Stimulated activated effector memory CD8-positive, alpha-beta T cell treated with anti-CD3 and anti-CD28 coated beads, Interleukin-12 subunit alpha, Interleukin-12 subunit beta, amount 100 ng/mL, for 72 hours (primary cell): Measurements from ENCODE around the gene ITPR3.
A peak's percentile ranks its signal among the peaks of the same experiment; 100 is the strongest.

Experiments
- ATAC-seq: fragments of 150-1000 bp; cut with Tn5 transposase; 2 replicates; pipeline ENCODE4 v1.10.0; 2021
- DNase-seq, 2 donors: peaks; one replicate each; pipeline ENCODE4 v3.0.0; 2021 to 2022; ENCODE audit warnings: low spot score in 2 of 2
- H3K27ac Mint-ChIP-seq: one replicate; pipeline ENCODE4 v1.8.0; 2022; ENCODE audit warnings: mild to moderate bottlenecking, mixed read lengths
- H3K36me3 Mint-ChIP-seq: one replicate; pipeline ENCODE4 v1.8.0; 2022; ENCODE audit warnings: mild to moderate bottlenecking, mixed read lengths
- H3K4me1 Mint-ChIP-seq: one replicate; pipeline ENCODE4 v1.8.0; 2022; ENCODE audit warnings: mixed read lengths
- H3K4me3 Mint-ChIP-seq: one replicate; pipeline ENCODE4 v1.8.0; 2022; ENCODE audit warnings: mild to moderate bottlenecking, mixed read lengths
- H3K9me3 Mint-ChIP-seq: one replicate; pipeline ENCODE4 v1.8.0; 2022; ENCODE audit warnings: mixed read lengths

The ITPR3 gene

GRCh38 chr6:33600761-33601160 lies 20.4 kb upstream of the ITPR3 start:
- Mint-ChIP-seq H3K4me3 (no peak overlapping the region), H3K9me3 (peaks cover 3% of the 10 kb centered on the region), H3K4me1 (peaks cover 8% of the 10 kb centered on the region), H3K36me3 (no peaks in the 10 kb centered on the region), H3K27ac (no peak overlapping the region)
- no peak for ATAC-seq
- no peak for DNase-seq

GRCh38 chr6:33602180-33602579 lies 18.9 kb upstream of the ITPR3 start:
- no peaks in the 10 kb centered on the region for H3K36me3 Mint-ChIP-seq
- DNase-seq (no peak), ATAC-seq (no peak)
- peaks cover 3% of the 10 kb centered on the region for H3K9me3 Mint-ChIP-seq
- H3K4me1 Mint-ChIP-seq, result peaks cover under 1% of the 10 kb centered on the region
- no peak overlapping the region for H3K27ac Mint-ChIP-seq
- H3K4me3 Mint-ChIP-seq, result no peak overlapping the region

GRCh38 chr6:33604941-33605854 lies 15.9 kb upstream of the ITPR3 start:
- no peak for DNase-seq
- ATAC-seq, result no peak
- no peak overlapping the region for H3K27ac Mint-ChIP-seq
- no peak overlapping the region for H3K4me3 Mint-ChIP-seq
- no peaks in the 10 kb centered on the region for H3K36me3 Mint-ChIP-seq
- H3K9me3 Mint-ChIP-seq, result peaks cover 3% of the 10 kb centered on the region
- H3K4me1 Mint-ChIP-seq, result no peaks in the 10 kb centered on the region

GRCh38 chr6:33606642-33607041 lies 14.5 kb upstream of the ITPR3 start:
- H3K4me3 Mint-ChIP-seq, result no peak overlapping the region
- peaks cover 3% of the 10 kb centered on the region for H3K9me3 Mint-ChIP-seq
- H3K4me1 Mint-ChIP-seq, result no peaks in the 10 kb centered on the region
- DNase-seq (no peak), ATAC-seq (no peak)
- no peaks in the 10 kb centered on the region for H3K36me3 Mint-ChIP-seq
- no peak overlapping the region for H3K27ac Mint-ChIP-seq

GRCh38 chr6:33607126-33607783 lies 13.9 kb upstream of the ITPR3 start:
- H3K4me3 Mint-ChIP-seq, result no peak overlapping the region
- no peak for DNase-seq
- ATAC-seq, result no peak

GRCh38 chr6:33607784-33608161 lies 13.3 kb upstream of the ITPR3 start:
- no peak overlapping the region for H3K4me3 Mint-ChIP-seq
- peak; percentile 79 for ATAC-seq
- peaks cover 3% of the 10 kb centered on the region for H3K9me3 Mint-ChIP-seq
- H3K27ac Mint-ChIP-seq, result no peak overlapping the region
- no peaks in the 10 kb centered on the region for H3K36me3 Mint-ChIP-seq
- H3K4me1 Mint-ChIP-seq, result no peaks in the 10 kb centered on the region
- DNase-seq, result no peak

More at GRCh38 chr6:33607126-33607783, 13.9 kb upstream of the ITPR3 start:
- Mint-ChIP-seq H3K27ac (no peak overlapping the region), H3K9me3 (peaks cover 3% of the 10 kb centered on the region), H3K4me1 (no peaks in the 10 kb centered on the region), H3K36me3 (no peaks in the 10 kb centered on the region)

- Mint-ChIP-seq H3K9me3 (peaks cover 3% of the 10 kb centered on the region), H3K36me3 (no peaks in the 10 kb centered on the region), H3K4me3 (no peak overlapping the region), H3K4me1 (no peaks in the 10 kb centered on the region), H3K27ac (no peak overlapping the region)
- DNase-seq (no peak), ATAC-seq (no peak)
Observed at GRCh38 chr6:33609019-33609418, 12.1 kb upstream of the ITPR3 start.

GRCh38 chr6:33609528-33609927 lies 11.6 kb upstream of the ITPR3 start:
- peak overlapping the region; percentile 61 for H3K27ac Mint-ChIP-seq
- H3K36me3 Mint-ChIP-seq, result no peaks in the 10 kb centered on the region
- H3K4me3 Mint-ChIP-seq, result no peak overlapping the region
- no peaks in the 10 kb centered on the region for H3K4me1 Mint-ChIP-seq
- ATAC-seq (no peak), DNase-seq (no peak)
- peaks cover 3% of the 10 kb centered on the region for H3K9me3 Mint-ChIP-seq

GRCh38 chr6:33610067-33610466 lies 11.1 kb upstream of the ITPR3 start:
- H3K36me3 Mint-ChIP-seq, result no peaks in the 10 kb centered on the region
- H3K9me3 Mint-ChIP-seq, result peaks cover 2% of the 10 kb centered on the region
- peak overlapping the region; percentile 61 for H3K27ac Mint-ChIP-seq
- DNase-seq (no peak), ATAC-seq (no peak)
- H3K4me1 Mint-ChIP-seq, result no peaks in the 10 kb centered on the region
- no peak overlapping the region for H3K4me3 Mint-ChIP-seq

- no peak overlapping the region for H3K27ac Mint-ChIP-seq
- ATAC-seq (no peak), DNase-seq (no peak)
- H3K9me3 Mint-ChIP-seq, result no peaks in the 10 kb centered on the region
- H3K4me3 Mint-ChIP-seq, result no peak overlapping the region
- no peaks in the 10 kb centered on the region for H3K4me1 Mint-ChIP-seq
- H3K36me3 Mint-ChIP-seq, result no peaks in the 10 kb centered on the region
Observed at GRCh38 chr6:33610779-33611732, 10.1 kb upstream of the ITPR3 start.

GRCh38 chr6:33613146-33613794 lies 7.9 kb upstream of the ITPR3 start:
- no peak for DNase-seq
- no peaks in the 10 kb centered on the region for H3K36me3 Mint-ChIP-seq
- no peak overlapping the region for H3K27ac Mint-ChIP-seq
- H3K9me3 Mint-ChIP-seq, result no peaks in the 10 kb centered on the region
- no peak for ATAC-seq
- H3K4me3 Mint-ChIP-seq, result no peak overlapping the region
- H3K4me1 Mint-ChIP-seq, result no peaks in the 10 kb centered on the region

- Mint-ChIP-seq H3K4me1 (peaks cover 2% of the 10 kb centered on the region), H3K9me3 (no peaks in the 10 kb centered on the region), H3K36me3 (no peaks in the 10 kb centered on the region), H3K4me3 (no peak overlapping the region), H3K27ac (no peak overlapping the region)
- DNase-seq (no peak), ATAC-seq (no peak)
Observed at GRCh38 chr6:33613795-33614168, 7.3 kb upstream of the ITPR3 start.

- DNase-seq, result no peak
Observed at GRCh38 chr6:33616113-33616512, 5.0 kb upstream of the ITPR3 start.

GRCh38 chr6:33616913-33617312 lies 4.2 kb upstream of the ITPR3 start:
- Mint-ChIP-seq H3K9me3 (no peaks in the 10 kb centered on the region), H3K36me3 (no peaks in the 10 kb centered on the region), H3K4me3 (no peak overlapping the region), H3K4me1 (peaks cover 19% of the 10 kb centered on the region), H3K27ac (no peak overlapping the region)
- ATAC-seq, result no peak
- DNase-seq, result no peak

More at GRCh38 chr6:33616113-33616512, 5.0 kb upstream of the ITPR3 start:
- no peak for ATAC-seq
- H3K9me3 Mint-ChIP-seq, result no peaks in the 10 kb centered on the region
- H3K4me3 Mint-ChIP-seq, result no peak overlapping the region
- H3K27ac Mint-ChIP-seq, result no peak overlapping the region
- H3K36me3 Mint-ChIP-seq, result no peaks in the 10 kb centered on the region
- H3K4me1 Mint-ChIP-seq, result peaks cover 19% of the 10 kb centered on the region
